Neural progenitor cell (in vitro differentiated cells): Measurements from ENCODE around the gene ZNF664.

Experiments used
- CTCF ChIP-seq: fragments of 200-600 bp; sonication (generic); IDR thresholded peaks from 2 replicates; pipeline ENCODE4 v1.5.1; 2017; ENCODE audit warnings: antibody characterized with exemption, mild to moderate bottlenecking
- EZH2 ChIP-seq: fragments of 200-600 bp; sonication (generic); IDR thresholded peaks from 2 replicates; pipeline ENCODE4 v1.6.1; 2017; ENCODE audit warnings: antibody characterized with exemption, mild to moderate bottlenecking, moderate library complexity
- EZH2phosphoT487 ChIP-seq: fragments of 200-600 bp; sonication (generic); IDR thresholded peaks from 2 replicates; pipeline ENCODE4 v1.6.1; 2017; ENCODE audit warnings: antibody characterized with exemption

GRCh38 chr12:123940627-123940966 is 32.4 kb upstream of the ZNF664 start:
- TF ChIP-seq CTCF (no peak), EZH2 (no peak), EZH2phosphoT487 (no peak)
